ENCODE data around the gene DDX10. TPM values are rescaled to one million over a fixed set of nuclear protein-coding genes. Genes with fewer than 3 reads are reported as not detected.

Gene DDX10
- polyA plus RNA-seq, 1 donor (not counting 4 experiments of a cell fraction or from before 2014, with no cell fraction given), result 32.3 TPM

- H3K4me3 ChIP-seq (ENCODE audit: control insufficient read depth in 2 of 3, extremely low read depth in 1 of 3, insufficient read depth in 2 of 3, low read depth in 1 of 3, low read length in 3 of 3), result no peak overlapping the region
- no peak for FAIRE-seq
- H3K27ac ChIP-seq (ENCODE audit: control insufficient read depth, insufficient read depth, low read length), result no peak overlapping the region
- no peak overlapping the region for H3K9ac ChIP-seq (ENCODE audit: control insufficient read depth, extremely low read depth, insufficient read depth, low read length)
- no peaks in the 10 kb centered on the region for H4K20me1 ChIP-seq (ENCODE audit: control insufficient read depth, extremely low read depth, insufficient read depth, low read length)
- no peak overlapping the region for H3K4me2 ChIP-seq (ENCODE audit: control insufficient read depth, extremely low read depth, insufficient read depth, low read depth, low read length)
- no peak for DNase-seq (ENCODE audit: low read depth, low spot score)
- dilution Hi-C loops (cut with MboI; ENCODE audit: extremely low pct_ligation_motif_present, low sequenced_read_pairs), result no loop called here
- H3K36me3 ChIP-seq (ENCODE audit: control insufficient read depth in 2 of 2, extremely low read depth in 1 of 2, insufficient read depth in 2 of 2, low read length in 2 of 2), result peaks cover 3 to 9% of the 10 kb centered on the region in 2 experiments
- H3K4me1 ChIP-seq (ENCODE audit: control insufficient read depth, extremely low read depth, insufficient read depth, low read length), result no peaks in the 10 kb centered on the region
- H3K9me1 ChIP-seq (ENCODE audit: control insufficient read depth, extremely low read depth, insufficient read depth, low read length), result no peaks in the 10 kb centered on the region
- H3K9me3 ChIP-seq (ENCODE audit: control insufficient read depth, low read depth, low read length), result no peaks in the 10 kb centered on the region
- H2AFZ ChIP-seq (ENCODE audit: control insufficient read depth, low read length), result no peak overlapping the region
- no peaks in the 10 kb centered on the region for H3K79me2 ChIP-seq (ENCODE audit: control insufficient read depth, insufficient read depth, low read length)
- no peak for TF ChIP-seq EZH2 (IDR thresholded peaks at IDR 0.05; ENCODE audit: low read length)
- TF ChIP-seq CTCF (optimal IDR thresholded peaks at IDR 0.05 in 1 of 3, IDR thresholded peaks at IDR 0.05 in 1 of 3, conservative IDR thresholded peaks at IDR 0.05 in 1 of 3; ENCODE audit: extremely low read depth in 1 of 3, insufficient read depth in 2 of 3, low read length in 3 of 3), result no peak
- H3K27me3 ChIP-seq (ENCODE audit: control insufficient read depth, extremely low read depth, insufficient read depth, low read length), result no peaks in the 10 kb centered on the region
Measured at GRCh38 chr11:108679045-108679444, 14.2 kb downstream of the DDX10 start.

GRCh38 chr11:108680271-108680670 is 15.4 kb downstream of the DDX10 start:
- no peak for FAIRE-seq
- no peak overlapping the region for H3K9ac ChIP-seq (ENCODE audit: control insufficient read depth, extremely low read depth, insufficient read depth, low read length)
- dilution Hi-C loops (cut with MboI; ENCODE audit: extremely low pct_ligation_motif_present, low sequenced_read_pairs), result no loop called here
- no peaks in the 10 kb centered on the region for H3K79me2 ChIP-seq (ENCODE audit: control insufficient read depth, insufficient read depth, low read length)
- DNase-seq (ENCODE audit: low read depth, low spot score), result no peak
- H3K27me3 ChIP-seq (ENCODE audit: control insufficient read depth, extremely low read depth, insufficient read depth, low read length), result no peaks in the 10 kb centered on the region
- no peaks in the 10 kb centered on the region for H4K20me1 ChIP-seq (ENCODE audit: control insufficient read depth, extremely low read depth, insufficient read depth, low read length)
- H2AFZ ChIP-seq (ENCODE audit: control insufficient read depth, low read length), result no peak overlapping the region
- no peak overlapping the region for H3K4me2 ChIP-seq (ENCODE audit: control insufficient read depth, extremely low read depth, insufficient read depth, low read depth, low read length)
- H3K4me1 ChIP-seq (ENCODE audit: control insufficient read depth, extremely low read depth, insufficient read depth, low read length), result no peaks in the 10 kb centered on the region
- no peak overlapping the region for H3K4me3 ChIP-seq (ENCODE audit: control insufficient read depth in 2 of 3, extremely low read depth in 1 of 3, insufficient read depth in 2 of 3, low read depth in 1 of 3, low read length in 3 of 3)
- TF ChIP-seq CTCF (optimal IDR thresholded peaks at IDR 0.05 in 1 of 3, IDR thresholded peaks at IDR 0.05 in 1 of 3, conservative IDR thresholded peaks at IDR 0.05 in 1 of 3; ENCODE audit: extremely low read depth in 1 of 3, insufficient read depth in 2 of 3, low read length in 3 of 3) (no peak), EZH2 (IDR thresholded peaks at IDR 0.05; ENCODE audit: low read length) (no peak)
- H3K27ac ChIP-seq (ENCODE audit: control insufficient read depth, insufficient read depth, low read length), result no peak overlapping the region
- H3K9me1 ChIP-seq (ENCODE audit: control insufficient read depth, extremely low read depth, insufficient read depth, low read length), result no peaks in the 10 kb centered on the region
- no peaks in the 10 kb centered on the region for H3K9me3 ChIP-seq (ENCODE audit: control insufficient read depth, low read depth, low read length)
- H3K36me3 ChIP-seq (ENCODE audit: control insufficient read depth in 2 of 2, extremely low read depth in 1 of 2, insufficient read depth in 2 of 2, low read length in 2 of 2), result peaks cover 3 to 9% of the 10 kb centered on the region in 2 experiments
